CMK (cell line): ENCODE measurements around the gene RBM43.
"Not testable (repeated sequence)": the region's sequence is repeated elsewhere in the genome, so short reads cannot be mapped to it uniquely, and the experiment has no call there.

ENCODE experiments used
- DNase-seq: peaks from one replicate; pipeline ENCODE4 v3.0.0-alpha.2; 2010; ENCODE audit warnings: low read depth

The RBM43 gene

DNA sequence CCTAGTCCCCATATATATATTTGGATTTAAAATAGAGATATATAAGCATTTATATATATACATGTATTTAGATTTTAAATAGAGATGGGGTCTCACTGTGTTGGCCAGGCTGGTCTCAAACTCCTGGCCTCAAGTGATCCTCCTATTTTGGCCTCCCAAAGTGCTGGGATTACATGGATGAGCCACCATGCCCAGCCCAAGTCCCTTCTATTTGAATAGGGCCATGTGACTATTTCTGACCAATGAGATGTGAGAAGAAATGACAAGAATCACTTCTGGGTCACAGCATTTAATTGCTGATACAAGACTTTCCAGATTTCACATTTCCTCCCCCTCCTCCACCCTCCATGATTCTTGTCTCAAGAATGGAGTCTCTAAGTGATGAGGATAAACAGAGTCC lies 6.4 kb upstream of the RBM43 start:
- DNase-seq = no peak

DNA sequence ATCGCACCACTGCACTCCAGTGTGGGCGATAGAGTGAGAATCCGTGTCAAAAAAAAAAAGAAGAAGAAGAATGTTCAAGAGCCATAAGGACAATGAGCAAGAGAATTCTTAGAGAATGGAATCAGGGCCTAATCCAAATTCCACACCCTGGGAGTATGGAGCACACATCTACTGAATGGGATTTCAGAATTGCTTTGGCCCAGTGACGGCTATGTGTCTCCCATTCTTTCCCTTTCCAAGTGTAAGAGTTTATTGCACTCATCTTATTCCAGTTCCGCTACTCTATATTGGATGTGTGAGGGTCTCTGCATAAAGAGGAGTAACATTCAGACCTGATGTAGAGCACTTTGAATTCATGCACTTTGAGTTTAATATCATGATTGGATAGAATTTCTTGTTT lies 5.9 kb upstream of the RBM43 start:
- DNase-seq = no peak

DNA sequence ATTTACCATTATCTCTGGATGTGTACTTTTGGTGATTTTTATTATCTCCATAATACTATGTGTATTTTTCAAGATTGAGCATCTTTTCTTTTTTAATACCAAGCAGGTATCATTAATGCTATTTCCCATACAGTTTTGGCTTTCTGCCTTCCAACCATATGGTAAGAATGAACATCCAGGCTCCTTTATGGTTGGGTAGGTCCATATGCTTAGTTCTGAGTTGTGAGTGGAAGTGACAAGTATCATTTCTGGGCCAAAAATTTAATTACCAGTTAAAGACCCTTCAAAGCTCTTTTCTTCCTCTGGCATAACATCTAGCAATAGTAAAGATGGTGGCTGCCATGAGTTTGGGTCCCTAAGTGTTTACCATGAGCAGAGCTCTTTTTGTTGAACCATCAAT lies 4.3 kb upstream of the RBM43 start:
- DNase-seq = no peak

DNA sequence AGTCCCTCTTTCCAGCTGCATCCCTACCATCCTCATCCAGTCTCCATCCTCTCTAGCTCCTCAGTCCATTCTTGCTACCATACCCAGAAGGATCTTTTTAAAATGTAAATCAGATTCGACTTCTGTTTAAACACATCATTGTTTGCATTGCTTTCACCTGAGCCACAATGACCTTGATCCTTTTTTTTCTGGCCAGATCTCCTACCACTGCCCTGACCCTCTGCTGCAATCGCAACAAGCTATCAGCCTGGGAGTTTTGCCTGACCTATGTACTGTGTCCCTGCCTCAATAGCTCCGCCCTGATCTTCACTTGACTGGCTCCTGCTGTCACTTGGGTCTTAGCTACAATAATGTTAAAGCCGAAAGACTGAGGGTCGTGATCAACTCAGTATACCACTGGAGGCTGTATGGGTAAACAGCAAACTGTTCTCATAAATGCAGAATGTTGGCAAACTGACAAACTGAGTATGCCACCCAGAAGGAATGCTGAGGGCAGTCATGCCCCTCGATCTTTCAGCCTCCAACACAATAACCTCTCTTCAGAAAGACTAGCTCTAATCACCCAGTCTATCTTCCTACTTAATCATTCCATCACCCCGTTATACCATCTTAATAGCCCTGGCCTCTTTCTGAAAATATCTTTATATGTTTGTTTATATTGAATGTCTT lies 2.6 kb upstream of the RBM43 start:
- DNase-seq = no peak

DNA sequence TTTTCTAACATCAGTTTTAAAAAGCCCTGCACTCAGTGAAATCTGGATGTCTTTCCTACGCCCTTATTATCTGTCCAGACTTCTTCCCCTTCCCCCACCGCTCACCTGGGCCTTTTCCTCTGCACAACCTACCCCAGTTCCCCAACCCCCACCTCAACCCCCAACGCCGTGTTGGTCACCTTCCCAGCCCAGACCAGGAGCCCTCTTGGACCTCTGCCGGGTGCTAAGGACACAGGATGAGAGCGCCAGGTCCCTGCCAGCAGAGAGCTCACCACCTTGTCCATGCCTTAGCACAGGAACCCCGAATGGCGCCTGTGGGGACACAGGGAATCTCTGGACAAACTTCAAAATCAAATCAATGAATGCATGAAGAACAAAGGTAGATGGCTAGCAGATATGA lies 966 bp upstream of the RBM43 start:
- DNase-seq = no peak

DNA sequence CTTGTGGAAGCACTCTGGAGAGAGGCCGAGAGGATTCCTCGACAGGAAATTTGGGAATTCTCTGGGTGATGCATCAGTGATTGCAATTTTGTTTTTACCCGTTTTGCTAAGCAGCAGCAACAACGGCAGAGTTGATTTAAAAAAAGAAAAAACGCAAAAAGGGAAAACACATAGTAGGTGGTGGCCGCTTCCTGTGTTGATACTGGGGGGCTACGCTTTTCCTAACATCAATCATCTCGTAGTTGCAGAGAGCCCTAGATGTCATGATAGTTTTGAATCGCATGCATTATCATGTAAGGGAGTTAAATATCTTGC lies 271 bp upstream of the RBM43 start:
- DNase-seq = no peak

DNA sequence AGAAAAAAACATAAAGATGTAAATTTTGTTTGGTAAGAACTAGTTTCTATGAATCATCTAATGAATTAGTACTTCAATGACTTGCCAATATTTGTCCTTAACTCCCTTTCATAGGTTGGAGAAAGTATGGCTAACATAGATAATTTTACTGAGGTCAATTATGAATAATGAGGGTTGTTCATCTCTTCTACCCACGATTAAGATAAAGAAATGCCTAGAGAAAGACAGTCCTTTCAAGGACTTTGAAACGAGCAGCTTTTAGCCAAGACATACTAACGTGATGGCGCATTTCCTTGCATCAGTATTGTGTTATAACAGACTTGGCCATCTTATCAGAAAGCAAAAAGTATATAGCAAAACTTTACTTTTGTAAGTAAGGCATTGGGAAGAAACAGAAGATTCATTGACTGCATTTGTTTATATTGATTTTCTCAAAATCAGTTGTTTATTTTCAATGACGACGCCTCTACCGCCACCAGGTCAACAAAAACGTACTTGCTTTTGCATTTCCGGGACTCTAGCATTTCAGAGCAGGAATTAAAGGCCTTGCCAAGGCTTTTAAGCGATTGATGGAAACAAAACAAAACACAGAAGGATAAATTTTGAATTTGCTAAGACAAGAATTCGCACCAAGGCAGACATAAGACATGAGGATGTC lies 961 bp downstream of the RBM43 start:
- DNase-seq = no peak

DNA sequence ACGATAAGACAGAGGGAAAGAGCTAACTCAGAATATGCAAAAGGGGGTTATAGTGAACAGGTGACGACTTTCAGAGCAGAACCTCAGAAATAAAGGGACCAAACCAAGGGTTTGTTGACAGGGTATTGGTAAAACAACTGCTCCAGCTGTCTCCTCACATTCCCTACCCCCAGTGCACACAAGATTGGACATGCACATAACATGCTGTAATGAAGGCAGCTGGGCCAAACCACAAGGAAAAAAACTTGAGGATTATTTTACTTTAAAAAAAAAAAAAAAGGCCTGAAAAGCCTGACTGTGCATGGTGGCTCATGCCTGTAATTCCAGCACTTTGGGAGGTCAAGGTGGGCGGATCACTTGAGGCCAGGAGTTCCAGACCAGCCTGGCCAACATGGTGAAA lies 3.5 kb downstream of the RBM43 start:
- no peak for DNase-seq

DNA sequence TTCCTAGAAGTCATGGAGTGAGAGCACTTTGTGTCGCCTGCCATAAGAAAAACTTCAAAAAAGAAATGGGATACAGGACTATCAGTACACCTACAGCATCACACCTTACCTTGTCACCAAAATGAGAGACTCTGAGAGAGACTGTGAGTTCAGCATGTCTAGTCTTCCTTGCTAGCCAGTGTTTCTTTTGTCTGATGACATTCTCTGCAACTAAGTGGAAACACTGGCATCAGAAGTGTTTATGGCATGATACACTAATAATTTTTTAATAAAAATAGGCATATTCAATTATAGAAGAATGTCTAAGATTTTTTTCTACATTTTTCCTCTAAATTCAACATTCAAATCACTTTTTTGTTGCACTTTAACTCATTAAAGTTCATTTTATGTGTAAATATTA lies 9.0 kb downstream of the RBM43 start:
- no peak for DNase-seq

DNA sequence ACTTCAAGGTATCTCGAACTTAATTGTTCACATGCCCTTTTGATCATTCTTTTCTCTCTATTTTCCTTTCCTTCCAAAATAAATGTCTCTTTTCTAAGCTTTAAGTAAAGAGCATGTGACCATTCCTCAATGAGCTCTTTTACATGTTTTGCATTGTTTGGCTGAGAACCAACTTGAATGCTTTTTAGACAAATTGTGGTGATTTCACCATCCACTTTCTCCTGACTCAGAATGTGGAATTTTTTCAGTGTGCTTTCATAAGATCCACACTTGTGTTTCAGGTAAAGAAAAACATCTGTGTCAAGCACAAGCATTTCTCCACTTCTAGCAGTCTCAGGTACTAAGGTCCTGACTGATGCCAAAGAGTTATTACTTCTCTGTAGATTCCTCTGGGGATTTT lies 10.7 kb downstream of the RBM43 start:
- DNase-seq = no peak

DNA sequence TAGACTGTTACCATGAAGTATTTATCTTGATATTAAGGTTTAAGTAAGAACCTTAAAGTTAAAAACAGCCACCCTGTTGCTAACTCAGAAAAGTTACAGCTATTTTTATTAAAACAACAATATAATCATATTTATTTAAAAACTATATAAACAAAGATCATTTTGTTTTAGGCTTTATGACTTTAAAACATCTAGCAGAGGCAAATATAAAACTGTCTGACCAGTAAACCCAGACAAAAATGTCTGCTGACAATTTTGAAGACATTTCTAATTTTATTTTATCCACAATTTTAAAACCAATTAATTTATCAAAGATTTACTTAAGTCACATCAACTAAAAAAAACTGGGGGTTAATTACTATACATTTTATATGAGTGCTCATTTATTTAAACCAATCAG lies 14.2 kb downstream of the RBM43 start:
- no peak for DNase-seq

DNA sequence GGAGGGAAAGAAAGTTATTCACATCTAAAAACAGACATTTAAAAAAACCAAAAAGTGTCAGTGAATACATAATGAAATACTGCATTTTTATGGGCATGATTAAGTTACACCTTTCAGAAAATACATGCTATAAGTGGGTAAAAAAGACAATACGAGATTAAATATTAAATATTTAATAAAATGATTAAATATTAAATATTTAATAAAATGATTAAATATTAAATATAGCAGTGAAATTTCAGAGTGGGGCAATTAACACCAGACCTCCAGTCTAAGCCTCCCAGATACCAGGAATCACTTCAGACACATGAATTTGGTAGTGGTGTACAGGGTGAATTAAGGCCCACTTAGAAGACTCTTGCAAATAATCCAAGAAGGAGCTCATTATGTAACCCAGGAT lies 15.5 kb downstream of the RBM43 start:
- no peak for DNase-seq

DNA sequence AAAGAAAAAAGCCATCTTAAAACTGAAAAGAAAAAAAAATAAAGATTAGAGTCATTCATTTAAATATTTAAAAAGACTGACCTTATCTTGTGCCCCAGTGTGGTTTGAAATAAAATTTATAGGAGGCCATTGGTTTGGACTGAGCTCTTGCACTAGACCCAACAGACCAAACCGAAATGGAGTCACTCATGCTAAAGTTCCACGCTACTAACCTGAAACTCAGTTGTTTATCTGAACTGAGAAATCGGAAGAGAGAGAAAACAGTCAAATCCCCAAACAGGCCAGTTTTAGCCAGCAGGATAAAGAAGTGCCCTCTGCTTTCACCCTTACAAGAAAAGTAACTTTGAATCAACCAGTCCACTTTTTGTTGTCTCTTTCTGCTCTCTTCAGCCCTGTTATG lies 18.2 kb downstream of the RBM43 start:
- DNase-seq = no peak

DNA sequence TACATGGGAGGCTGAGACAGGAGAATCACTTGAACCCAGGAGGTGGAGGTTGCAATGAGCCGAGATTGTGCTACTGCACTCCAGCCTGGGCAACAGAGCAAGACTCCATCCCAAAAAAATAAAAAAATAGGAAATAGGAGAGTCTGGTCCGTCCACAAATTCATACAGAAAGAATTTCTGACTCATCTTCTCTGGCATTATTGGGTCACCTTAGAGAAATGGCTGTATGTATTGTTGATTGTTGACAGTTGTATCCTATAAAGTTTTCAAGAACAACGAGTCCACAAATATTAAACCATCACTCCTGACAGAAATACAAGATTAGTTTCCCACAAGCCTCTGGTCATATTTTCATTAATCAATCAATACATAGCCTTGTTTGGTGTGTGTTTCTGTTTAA lies 20.4 kb downstream of the RBM43 start:
- no peak for DNase-seq

DNA sequence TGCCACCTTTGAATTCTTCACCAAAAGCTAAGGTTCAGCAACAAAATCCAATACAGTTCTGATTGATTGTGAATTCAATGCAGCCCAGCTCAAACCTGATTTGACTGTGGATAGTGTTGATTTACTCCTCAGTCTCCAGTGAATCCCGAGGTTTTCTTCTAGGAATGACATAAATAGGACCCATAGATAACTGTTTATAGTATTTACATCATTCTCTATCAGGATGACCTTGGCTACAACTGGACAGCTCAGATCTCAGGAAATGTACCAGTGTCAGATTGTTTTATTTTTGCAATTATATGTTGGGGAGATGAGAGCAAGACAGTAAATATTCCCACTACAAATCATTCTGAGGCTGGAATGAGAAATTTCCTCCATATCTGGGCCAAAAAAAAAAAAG lies 21.2 kb downstream of the RBM43 start:
- no peak for DNase-seq

DNA sequence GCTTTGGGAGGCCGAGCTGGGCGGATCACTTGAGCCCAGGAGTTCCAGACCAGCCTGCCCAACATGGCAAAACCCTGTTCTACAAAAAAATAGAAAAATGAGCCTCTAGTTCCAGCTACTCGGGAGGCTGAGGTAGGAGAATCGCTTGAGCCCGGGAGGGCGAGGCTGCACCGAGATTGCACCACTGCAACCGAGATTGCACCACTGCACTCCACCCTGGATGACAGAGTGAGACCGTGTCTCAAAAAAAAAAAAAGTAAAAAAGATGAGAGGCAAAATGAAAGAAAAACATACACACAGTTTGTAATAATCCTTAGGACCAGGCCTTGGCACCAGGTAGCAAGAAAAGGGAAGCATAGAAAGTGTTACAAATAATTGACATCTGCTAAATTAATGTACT lies 22.0 kb downstream of the RBM43 start:
- DNase-seq = no peak

DNA sequence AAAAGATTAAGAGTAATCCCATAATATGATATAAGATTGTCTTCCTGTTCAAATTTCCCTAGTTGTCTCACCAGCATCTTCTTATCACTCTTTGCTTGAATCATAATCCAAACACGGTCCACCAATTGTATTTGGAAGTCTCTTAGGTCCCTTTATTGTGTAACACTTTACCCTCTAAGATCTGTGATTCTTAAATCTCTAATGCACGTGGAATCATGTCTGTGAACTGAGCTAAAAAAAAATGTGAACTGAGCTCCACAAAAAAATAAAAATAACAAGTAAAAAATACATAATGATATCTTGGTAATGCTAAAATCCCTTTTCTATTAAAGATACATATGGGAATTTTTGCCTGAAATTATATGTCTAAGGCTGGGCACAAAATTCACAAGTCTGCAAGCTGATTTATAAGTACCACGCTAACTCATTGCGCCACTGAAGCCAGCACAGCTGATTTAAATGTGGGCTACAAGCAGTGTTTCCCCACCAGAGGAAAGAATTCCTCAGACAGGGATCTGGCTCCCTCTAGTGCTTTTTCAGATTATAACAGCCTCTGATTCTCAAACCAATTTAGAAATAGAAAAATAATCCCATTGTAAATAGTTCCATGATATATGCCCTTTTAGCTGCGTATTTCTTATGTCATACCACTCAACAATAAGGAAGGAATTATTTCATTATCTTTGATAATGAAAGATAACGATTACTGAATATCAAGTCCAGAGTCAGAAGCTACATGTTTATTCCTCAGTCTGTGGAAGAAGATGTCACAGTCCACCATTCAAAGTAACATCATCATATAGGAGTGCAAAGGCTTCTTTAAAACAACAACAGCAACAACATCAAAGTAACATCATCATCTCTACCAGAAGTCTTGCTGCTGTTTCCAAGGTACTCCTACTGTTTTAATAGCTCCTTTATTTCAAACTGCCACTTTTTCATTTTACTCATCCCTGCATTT lies 22.9 kb downstream of the RBM43 start:
- DNase-seq = no peak

DNA sequence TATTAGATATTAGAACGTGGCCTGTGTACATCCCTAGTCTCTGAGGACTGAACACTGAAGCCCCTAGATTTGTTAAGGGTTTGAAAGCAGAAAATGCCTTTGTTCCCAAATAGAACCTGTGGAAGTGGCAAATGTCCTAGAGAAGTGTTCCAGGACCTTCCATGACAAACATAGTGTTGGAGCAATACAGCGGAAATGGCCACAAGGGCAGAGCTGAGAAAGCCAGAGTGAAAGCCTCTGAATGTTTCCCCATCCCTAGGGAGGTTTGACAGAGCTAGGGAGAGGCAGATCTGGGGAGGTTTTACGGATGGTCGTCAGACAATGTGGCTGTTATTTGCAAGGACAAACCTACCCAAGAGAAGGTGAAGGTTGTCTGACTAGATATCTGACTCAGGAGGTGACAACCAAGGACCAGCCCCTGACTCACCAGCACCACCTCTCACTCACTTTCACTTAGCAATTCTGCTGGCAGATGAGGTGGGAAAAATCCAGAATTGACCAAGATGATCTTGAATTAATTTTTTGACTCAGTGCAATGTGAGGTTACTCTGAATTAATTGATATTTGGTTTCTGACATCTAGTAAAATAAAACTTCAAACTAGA lies 24.1 kb downstream of the RBM43 start:
- DNase-seq = no peak

DNA sequence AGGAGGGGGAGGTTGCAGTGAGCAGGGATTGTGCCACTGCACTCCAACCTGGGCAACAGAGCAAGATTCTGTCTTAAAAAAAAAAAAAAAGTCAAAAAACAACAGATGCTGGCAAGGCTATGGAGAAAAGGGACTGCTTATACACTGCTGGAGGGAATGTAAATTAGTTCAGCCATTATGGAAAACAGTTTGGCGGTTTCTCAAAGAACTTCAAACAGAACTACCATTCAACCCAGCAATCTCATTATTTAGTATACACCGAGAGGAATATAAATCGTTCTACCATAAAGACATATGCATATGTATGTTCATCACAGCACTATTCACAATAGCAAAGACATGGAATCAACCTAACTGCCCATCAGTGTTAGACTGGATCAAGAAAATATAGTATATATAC lies 27.9 kb downstream of the RBM43 start:
- DNase-seq = not testable (repeated sequence)

DNA sequence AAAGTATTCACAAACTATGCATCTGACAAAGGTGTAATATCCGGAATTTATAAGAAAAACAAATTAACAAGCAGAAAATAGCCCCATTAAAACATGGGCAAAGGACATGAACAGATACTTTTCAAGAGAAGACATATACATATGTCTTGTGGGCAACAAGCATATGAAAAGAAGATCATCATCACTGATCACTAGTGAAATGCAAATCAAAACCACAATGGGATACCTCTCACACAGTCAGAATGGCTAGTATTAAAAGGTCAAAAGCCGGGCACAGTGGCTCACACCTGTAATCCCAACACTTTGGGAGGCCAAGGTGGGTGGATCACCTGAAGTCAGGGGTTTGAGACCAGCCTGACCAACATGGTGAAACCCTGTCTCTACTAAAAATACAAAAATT lies 28.4 kb downstream of the RBM43 start:
- not testable (repeated sequence) for DNase-seq

DNA sequence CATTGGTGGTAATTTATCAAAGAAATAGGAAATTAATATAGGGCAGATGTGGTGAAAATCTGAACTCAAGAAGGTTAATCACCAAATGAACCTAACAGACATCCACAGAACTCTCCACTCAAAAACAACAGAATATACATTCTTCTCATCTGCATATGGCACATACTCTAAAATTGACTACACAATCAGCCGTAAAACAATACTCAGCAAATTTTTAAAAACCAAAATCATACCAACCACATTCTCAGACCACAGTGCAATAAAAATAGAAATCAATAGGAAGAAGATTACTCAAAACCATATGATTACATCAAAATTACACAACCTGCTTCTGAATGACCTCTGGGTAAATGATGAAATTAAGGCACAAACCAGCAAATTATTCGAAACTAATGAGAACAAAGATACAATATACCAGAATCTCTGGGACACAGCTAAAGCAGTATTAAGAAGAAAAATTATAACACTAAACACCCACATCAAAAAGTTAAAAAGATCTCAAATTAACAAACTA lies 31.0 kb downstream of the RBM43 start:
- no peak for DNase-seq

DNA sequence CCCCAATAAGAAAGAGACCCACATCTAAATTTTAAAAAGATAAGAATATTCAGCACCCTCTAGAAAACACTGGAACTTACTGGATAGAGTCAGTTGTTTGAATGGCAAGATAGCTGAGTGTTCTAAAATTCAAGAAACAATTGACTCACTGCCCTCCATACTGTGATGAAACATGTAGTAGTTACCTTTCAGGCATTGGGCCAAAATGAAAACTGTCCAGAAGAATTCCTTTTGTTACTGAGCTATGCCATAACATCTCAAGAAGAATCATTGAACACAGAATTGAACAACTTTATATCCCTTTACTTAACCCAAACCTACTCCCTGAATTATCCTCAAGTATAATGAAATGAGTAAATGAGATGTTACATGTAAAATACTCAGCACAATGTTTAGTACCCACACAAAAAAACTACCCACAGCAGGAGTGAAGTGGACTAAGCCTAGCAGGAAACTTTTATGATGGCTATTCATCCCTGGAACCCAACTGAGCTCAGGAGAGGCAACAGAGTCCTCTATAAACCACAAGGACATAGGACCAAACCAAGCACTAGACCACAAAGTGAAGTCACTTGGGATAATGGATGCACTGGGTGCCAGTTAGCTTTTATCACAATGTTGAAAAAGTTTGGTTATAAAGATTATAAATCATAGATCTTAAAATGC lies 32.7 kb downstream of the RBM43 start:
- no peak for DNase-seq
